ENCODE results near the gene HSH2D. TPM values are rescaled to one million over a fixed set of nuclear protein-coding genes. Genes with fewer than 3 reads are reported as not detected.
A peak's percentile ranks its signal among the peaks of the same experiment; 100 is the strongest.

Gene HSH2D
- total RNA-seq, 6 experiments from 2014 or later, result 0.26 to 1.7 (median 0.48) TPM

GRCh38 chr19:16156904-16157303, 13.4 kb downstream of the HSH2D start:
- no peak for TF ChIP-seq POLR2A (IDR thresholded peaks at IDR 0.05)
- no peak for TF ChIP-seq CTCF (IDR thresholded peaks at IDR 0.05)
- H3K27ac ChIP-seq, result no peak overlapping the region
- DNase-seq (no peak), ATAC-seq (no peak)
- H3K9me3 ChIP-seq, result no peaks in the 10 kb centered on the region
- intact Hi-C loops (cut with DNase I), result no loop called here
- no peaks in the 10 kb centered on the region for H3K36me3 ChIP-seq
- H3K4me1 ChIP-seq, result no peaks in the 10 kb centered on the region
- 64% methylated on average over 3 of the region's 6 CpGs for WGBS (ENCODE audit: insufficient coverage, low coverage, low lambda C conversion rate, missing lambda C conversion rate)
- no peaks in the 10 kb centered on the region for H3K27me3 ChIP-seq
- H3K4me3 ChIP-seq, result no peak overlapping the region

GRCh38 chr19:16157601-16158000, 14.1 kb downstream of the HSH2D start:
- no peaks in the 10 kb centered on the region for H3K36me3 ChIP-seq
- DNase-seq (peak in 1 of 3 donors; percentile 62), ATAC-seq (peak in 3 of 4 donors; percentile 24 to 58 (median 28))
- H3K4me3 ChIP-seq, result no peak overlapping the region
- H3K27ac ChIP-seq, result no peak overlapping the region
- TF ChIP-seq POLR2A (IDR thresholded peaks at IDR 0.05) (no peak), CTCF (IDR thresholded peaks at IDR 0.05) (no peak)
- H3K4me1 ChIP-seq, result no peaks in the 10 kb centered on the region
- intact Hi-C loops (cut with DNase I), result no loop called here
- H3K27me3 ChIP-seq, result no peaks in the 10 kb centered on the region
- WGBS (ENCODE audit: insufficient coverage, low coverage, low lambda C conversion rate, missing lambda C conversion rate), result 50% methylated on average over 3 of the region's 10 CpGs
- H3K9me3 ChIP-seq, result no peaks in the 10 kb centered on the region

GRCh38 chr19:16159655-16160054, 16.2 kb downstream of the HSH2D start:
- H3K9me3 ChIP-seq, result no peaks in the 10 kb centered on the region
- H3K4me1 ChIP-seq, result peaks cover 0 to 11% (median 3%) of the 10 kb centered on the region in 4 donors
- intact Hi-C loops (cut with DNase I), result no loop called here
- no peaks in the 10 kb centered on the region for H3K36me3 ChIP-seq
- no peak overlapping the region for H3K4me3 ChIP-seq
- H3K27ac ChIP-seq, result no peak overlapping the region
- no peaks in the 10 kb centered on the region for H3K27me3 ChIP-seq
- TF ChIP-seq POLR2A (IDR thresholded peaks at IDR 0.05) (no peak), CTCF (IDR thresholded peaks at IDR 0.05) (no peak)
- 86% methylated on average over 2 of the region's 5 CpGs for WGBS (ENCODE audit: insufficient coverage, low coverage, low lambda C conversion rate, missing lambda C conversion rate)
- ATAC-seq, result no peak
- no peak for DNase-seq

- Histone ChIP-seq H3K9me3 (no peaks in the 10 kb centered on the region), H3K27ac (no peak overlapping the region), H3K27me3 (no peaks in the 10 kb centered on the region), H3K36me3 (no peaks in the 10 kb centered on the region), H3K4me3 (no peak overlapping the region), H3K4me1 (peaks cover 0 to 11% (median 3%) of the 10 kb centered on the region in 4 donors)
- intact Hi-C loops (cut with DNase I), result no loop called here
- ATAC-seq (no peak), DNase-seq (no peak)
- WGBS (ENCODE audit: insufficient coverage, low coverage, low lambda C conversion rate, missing lambda C conversion rate), result 100% methylated on average over 1 of the region's 6 CpGs
- TF ChIP-seq CTCF (IDR thresholded peaks at IDR 0.05), result no peak
- TF ChIP-seq POLR2A (IDR thresholded peaks at IDR 0.05), result no peak
Observed at GRCh38 chr19:16160445-16160942, 17.0 kb downstream of the HSH2D start.

All from right lobe of liver (tissue), 6 donors.